ENCODE measurements around the gene DPEP3. TPM values are rescaled to one million over a fixed set of nuclear protein-coding genes. Genes with fewer than 3 reads are reported as not detected.
"Not testable (repeated sequence)": the region's sequence is repeated elsewhere in the genome, so short reads cannot be mapped to it uniquely, and the experiment has no call there.

Gene DPEP3
- total RNA-seq, 4 donors from 2014 or later, result 0.14 TPM; not detected in 3

DNA sequence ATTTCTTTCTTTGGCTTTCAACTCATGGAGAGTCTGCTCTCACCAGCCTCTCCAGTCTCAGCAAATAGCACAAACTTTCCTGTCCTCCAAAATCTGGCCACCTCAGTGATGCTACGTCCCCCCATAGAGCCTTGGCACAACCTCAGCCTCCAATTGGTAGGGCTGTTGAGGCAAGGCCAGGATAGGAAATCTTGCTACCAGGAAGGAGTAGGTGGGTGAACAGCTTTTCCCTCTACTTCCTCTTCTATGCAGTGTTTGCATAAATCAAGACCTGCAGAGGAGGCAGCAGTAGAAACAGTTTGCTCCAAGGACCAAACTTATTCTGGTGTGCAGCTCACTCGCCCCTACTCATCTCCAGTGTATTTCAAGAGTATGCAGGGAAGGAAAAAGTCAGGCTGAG is 19.7 kb upstream of the DPEP3 start:
- peak overlapping the region in 1 of 2 donors; percentile 34 for H3K27ac ChIP-seq
- intact Hi-C loops (cut with DNase I; ENCODE audit: low total_unique reads), result no loop called here

GRCh38 chr16:67998779-67999688 is 18.7 kb upstream of the DPEP3 start, which contains the start of gene DPEP2:
TSS of gene DPEP2 (minus strand) at chr16:67999484. CDS start at chr16:67993212, 6,272 bp downstream.
- H3K36me3 ChIP-seq; H3K27me3 ChIP-seq; H3K4me1 ChIP-seq; DNase-seq; H3K9me3 ChIP-seq; intact Hi-C loops (cut with DNase I; ENCODE audit: low total_unique reads); H3K4me3 ChIP-seq: not testable (repeated sequence)
- H3K27ac ChIP-seq, result peak within 1 kb of the TSS in 1 of 2 donors; percentile 34

More for the DNA sequence above, 19.7 kb upstream of the DPEP3 start:
- Histone ChIP-seq H3K4me3 (no peak overlapping the region), H3K4me1 (no peaks in the 10 kb centered on the region), H3K27me3 (no peaks in the 10 kb centered on the region), H3K9me3 (no peaks in the 10 kb centered on the region), H3K36me3 (no peaks in the 10 kb centered on the region)
- DNase-seq, result no peak
- no peak for TF ChIP-seq POLR2A (IDR thresholded peaks at IDR 0.05)
- TF ChIP-seq, protein P1, sequence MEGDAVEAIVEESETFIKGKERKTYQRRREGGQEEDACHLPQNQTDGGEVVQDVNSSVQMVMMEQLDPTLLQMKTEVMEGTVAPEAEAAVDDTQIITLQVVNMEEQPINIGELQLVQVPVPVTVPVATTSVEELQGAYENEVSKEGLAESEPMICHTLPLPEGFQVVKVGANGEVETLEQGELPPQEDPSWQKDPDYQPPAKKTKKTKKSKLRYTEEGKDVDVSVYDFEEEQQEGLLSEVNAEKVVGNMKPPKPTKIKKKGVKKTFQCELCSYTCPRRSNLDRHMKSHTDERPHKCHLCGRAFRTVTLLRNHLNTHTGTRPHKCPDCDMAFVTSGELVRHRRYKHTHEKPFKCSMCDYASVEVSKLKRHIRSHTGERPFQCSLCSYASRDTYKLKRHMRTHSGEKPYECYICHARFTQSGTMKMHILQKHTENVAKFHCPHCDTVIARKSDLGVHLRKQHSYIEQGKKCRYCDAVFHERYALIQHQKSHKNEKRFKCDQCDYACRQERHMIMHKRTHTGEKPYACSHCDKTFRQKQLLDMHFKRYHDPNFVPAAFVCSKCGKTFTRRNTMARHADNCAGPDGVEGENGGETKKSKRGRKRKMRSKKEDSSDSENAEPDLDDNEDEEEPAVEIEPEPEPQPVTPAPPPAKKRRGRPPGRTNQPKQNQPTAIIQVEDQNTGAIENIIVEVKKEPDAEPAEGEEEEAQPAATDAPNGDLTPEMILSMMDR (IDR thresholded peaks at IDR 0.05), result no peak

DNA sequence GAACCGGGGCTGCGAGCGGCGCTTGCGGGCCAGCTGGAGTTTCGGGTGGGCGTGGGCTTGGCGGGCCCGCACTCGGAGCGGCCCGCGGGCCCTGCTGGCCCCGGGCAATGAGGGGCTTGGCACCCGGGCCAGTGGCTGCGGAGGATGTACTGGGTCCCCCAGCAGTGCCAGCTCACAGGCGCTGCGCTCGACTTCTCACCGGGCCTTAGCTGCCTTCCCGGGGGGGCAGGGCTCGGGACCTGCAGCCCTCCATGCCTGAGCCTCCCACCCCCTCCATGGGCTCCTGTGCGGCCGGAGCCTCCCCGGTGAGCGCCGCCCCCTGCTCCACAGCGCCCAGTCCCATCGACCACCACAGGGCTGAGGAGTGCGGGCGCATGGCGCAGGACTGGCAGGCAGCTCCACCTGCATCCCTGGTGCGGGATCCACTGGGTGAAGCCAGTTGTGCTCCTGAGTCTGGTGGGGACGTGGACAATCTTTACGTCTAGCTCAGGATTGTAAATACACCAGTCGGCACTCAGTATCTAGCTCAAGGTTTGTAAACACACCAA is 18.0 kb upstream of the DPEP3 start:
- DNase-seq; intact Hi-C loops (cut with DNase I; ENCODE audit: low total_unique reads); H3K27ac ChIP-seq: not testable (repeated sequence)

DNA sequence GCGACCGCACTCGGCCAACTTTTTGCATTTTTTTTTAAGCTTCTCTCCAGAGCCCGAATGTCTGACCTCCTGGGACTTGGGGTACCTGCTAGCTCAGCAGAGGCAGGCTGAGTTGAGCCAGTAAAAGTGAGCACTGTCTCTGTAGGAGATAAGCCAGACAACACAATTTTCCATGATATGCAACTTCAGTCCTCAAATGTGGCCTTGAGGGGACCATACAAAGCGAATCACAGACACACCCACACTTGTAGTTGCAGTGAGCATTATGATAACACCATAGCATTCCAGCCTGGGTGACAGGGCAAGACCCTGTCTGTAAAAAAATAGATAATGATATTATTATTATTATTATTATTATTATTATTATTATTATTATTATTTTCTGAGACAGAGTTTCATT is 16.4 kb upstream of the DPEP3 start:
- H3K27me3 ChIP-seq, result no peaks in the 10 kb centered on the region
- no peaks in the 10 kb centered on the region for H3K9me3 ChIP-seq
- DNase-seq, result no peak
- TF ChIP-seq, protein P1 (IDR thresholded peaks at IDR 0.05), result no peak
- no peak for TF ChIP-seq POLR2A (IDR thresholded peaks at IDR 0.05)
- no peak overlapping the region for H3K27ac ChIP-seq
- H3K4me3 ChIP-seq, result no peak overlapping the region
- intact Hi-C loops (cut with DNase I; ENCODE audit: low total_unique reads), result no loop called here
- peaks cover 0 to 11% of the 10 kb centered on the region in 2 donors for H3K4me1 ChIP-seq
- no peaks in the 10 kb centered on the region for H3K36me3 ChIP-seq

More for the DNA sequence above, 18.0 kb upstream of the DPEP3 start:
- H3K4me3 ChIP-seq, H3K4me1 ChIP-seq, H3K27me3 ChIP-seq, H3K9me3 ChIP-seq, H3K36me3 ChIP-seq: not testable (repeated sequence)

DNA sequence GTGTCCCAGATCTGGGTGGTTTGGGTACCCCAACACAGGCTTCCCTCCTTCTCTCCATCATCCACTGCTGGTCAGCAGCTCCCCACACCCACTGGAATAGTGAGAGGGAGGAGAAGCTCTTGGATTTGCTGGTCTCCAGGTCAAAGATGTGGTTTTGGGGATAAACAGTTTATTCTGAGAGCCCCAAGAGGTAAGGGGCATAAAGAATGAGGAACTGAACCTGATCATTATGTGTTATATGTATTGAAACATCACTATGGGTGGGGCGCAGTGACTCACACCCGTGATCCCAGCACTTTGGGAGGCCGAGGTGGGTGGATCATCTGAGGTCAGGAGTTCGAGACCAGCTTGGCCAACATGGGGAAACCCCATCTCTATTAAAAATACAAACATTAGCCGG is 15.1 kb upstream of the DPEP3 start:
- TF ChIP-seq, protein P1 (IDR thresholded peaks at IDR 0.05), result no peak
- no peak for TF ChIP-seq POLR2A (IDR thresholded peaks at IDR 0.05)
- Histone ChIP-seq H3K4me3 (no peak overlapping the region), H3K4me1 (peaks cover 0 to 11% of the 10 kb centered on the region in 2 donors), H3K27ac (no peak overlapping the region), H3K27me3 (no peaks in the 10 kb centered on the region), H3K36me3 (no peaks in the 10 kb centered on the region), H3K9me3 (no peaks in the 10 kb centered on the region)
- intact Hi-C loops (cut with DNase I; ENCODE audit: low total_unique reads), result no loop called here
- DNase-seq, result no peak

DNA sequence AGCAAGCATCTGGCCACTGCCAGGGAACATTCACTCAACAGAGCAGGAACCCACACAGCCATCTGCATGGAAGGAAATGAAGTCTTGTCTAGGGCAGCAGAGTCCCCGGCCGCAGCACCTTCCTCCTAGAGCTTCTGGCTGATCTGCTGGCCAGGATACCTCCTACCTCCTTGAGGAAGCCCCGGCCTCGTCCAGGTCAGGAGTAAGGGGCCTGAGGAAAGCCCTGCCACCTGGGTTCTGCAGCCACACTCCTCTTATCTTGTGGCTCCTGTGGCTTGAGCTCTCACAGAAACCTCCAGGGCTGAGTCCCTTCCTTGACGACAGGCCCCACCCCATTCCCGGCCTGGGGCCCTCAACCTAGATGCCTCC is 13.7 kb upstream of the DPEP3 start:
- H3K4me3 ChIP-seq; intact Hi-C loops (cut with DNase I; ENCODE audit: low total_unique reads); H3K36me3 ChIP-seq; H3K27me3 ChIP-seq; H3K9me3 ChIP-seq; DNase-seq: not testable (repeated sequence)
- peak overlapping the region; percentile 45 to 74 for H3K27ac ChIP-seq
- H3K4me1 ChIP-seq, result peaks cover 0 to 11% of the 10 kb centered on the region in 2 donors

Data from uterus (tissue), 4 donors.